Subcutaneous abdominal adipose tissue (tissue), 5 donors: Measurements from ENCODE around the gene KCNQ1.

Source experiments
- H3K27ac ChIP-seq: one replicate; pipeline ENCODE4 v1.7.0; 2013; ENCODE audit warnings: low read depth, mild to moderate bottlenecking, inconsistent platforms, low read length, moderate library complexity
- H3K27me3 ChIP-seq, 5 donors: one replicate each; pipeline ENCODE4 v1.7.0; 2013; ENCODE audit warnings: low read length in 5 of 5, inconsistent platforms in 1 of 5; ENCODE audit not compliant: control insufficient read depth in 5 of 5, insufficient read depth in 4 of 5
- H3K36me3 ChIP-seq, 5 donors: one replicate each; pipeline ENCODE4 v1.7.0; 2013; ENCODE audit warnings: low read length in 5 of 5; ENCODE audit not compliant: control insufficient read depth in 5 of 5, insufficient read depth in 5 of 5
- H3K4me1 ChIP-seq, 5 donors: one replicate each; pipeline ENCODE4 v1.7.0; 2013; ENCODE audit warnings: low read length in 5 of 5, mild to moderate bottlenecking in 3 of 5, moderate library complexity in 1 of 5; ENCODE audit not compliant: control insufficient read depth in 5 of 5, insufficient read depth in 5 of 5
- H3K4me3 ChIP-seq, 5 donors: one replicate each; pipeline ENCODE4 v1.7.0; 2013; ENCODE audit warnings: low read length in 5 of 5, low read depth in 1 of 5
- H3K9ac ChIP-seq, 5 donors: one replicate each; pipeline ENCODE4 v1.7.0; 2013; ENCODE audit warnings: low read length in 5 of 5, mild to moderate bottlenecking in 4 of 5, moderate library complexity in 3 of 5
- H3K9me3 ChIP-seq, 5 donors: one replicate each; pipeline ENCODE4 v1.7.0; 2013; ENCODE audit warnings: low read length in 5 of 5; ENCODE audit not compliant: control insufficient read depth in 5 of 5
- donor health status: healthy.
- donor health status: healthy.
- donor health status: healthy.
- donor health status: healthy.
- donor health status: healthy.

Gene KCNQ1

GRCh38 chr11:2788168-2789071, 343.6 kb downstream of the KCNQ1 start:
- no peak overlapping the region for H3K9ac ChIP-seq
- peaks cover 0 to 13% (median 10%) of the 10 kb centered on the region in 5 donors for H3K4me1 ChIP-seq
- H3K36me3 ChIP-seq, result no peaks in the 10 kb centered on the region
- peaks cover 0 to 7% (median 0%) of the 10 kb centered on the region in 5 donors for H3K9me3 ChIP-seq
- no peaks in the 10 kb centered on the region for H3K27me3 ChIP-seq
- no peak overlapping the region for H3K27ac ChIP-seq
- no peak overlapping the region for H3K4me3 ChIP-seq

GRCh38 chr11:2789331-2789730, 344.5 kb downstream of the KCNQ1 start:
- Histone ChIP-seq H3K27ac (no peak overlapping the region), H3K27me3 (no peaks in the 10 kb centered on the region)

GRCh38 chr11:2789791-2790567, 345.2 kb downstream of the KCNQ1 start:
- no peak overlapping the region for H3K4me3 ChIP-seq
- H3K4me1 ChIP-seq, result peaks cover 0 to 13% (median 10%) of the 10 kb centered on the region in 5 donors
- no peaks in the 10 kb centered on the region for H3K36me3 ChIP-seq
- H3K27me3 ChIP-seq, result no peaks in the 10 kb centered on the region
- no peak overlapping the region for H3K9ac ChIP-seq
- H3K9me3 ChIP-seq, result peaks cover 0 to 7% (median 0%) of the 10 kb centered on the region in 5 donors
- H3K27ac ChIP-seq, result no peak overlapping the region

More at GRCh38 chr11:2789331-2789730, 344.5 kb downstream of the KCNQ1 start:
- no peaks in the 10 kb centered on the region for H3K36me3 ChIP-seq
- H3K9ac ChIP-seq, result no peak overlapping the region
- peaks cover 0 to 7% (median 0%) of the 10 kb centered on the region in 5 donors for H3K9me3 ChIP-seq
- no peak overlapping the region for H3K4me3 ChIP-seq
- peaks cover 0 to 13% (median 10%) of the 10 kb centered on the region in 5 donors for H3K4me1 ChIP-seq

- H3K9me3 ChIP-seq, result peaks cover 0 to 7% (median 0%) of the 10 kb centered on the region in 5 donors
- no peak overlapping the region for H3K9ac ChIP-seq
- H3K27me3 ChIP-seq, result no peaks in the 10 kb centered on the region
- no peak overlapping the region for H3K27ac ChIP-seq
- H3K36me3 ChIP-seq, result no peaks in the 10 kb centered on the region
- H3K4me1 ChIP-seq, result peaks cover 0 to 13% (median 10%) of the 10 kb centered on the region in 5 donors
- no peak overlapping the region for H3K4me3 ChIP-seq
Observed at GRCh38 chr11:2790568-2790921, 345.7 kb downstream of the KCNQ1 start.

- Histone ChIP-seq H3K9me3 (peaks cover 0 to 5% (median 0%) of the 10 kb centered on the region in 5 donors), H3K9ac (no peak overlapping the region), H3K4me3 (peak overlapping the region in 4 of 5 donors; percentile 25 to 70 (median 62)), H3K4me1 (peaks cover 0 to 13% (median 10%) of the 10 kb centered on the region in 5 donors), H3K27ac (no peak overlapping the region), H3K36me3 (no peaks in the 10 kb centered on the region), H3K27me3 (no peaks in the 10 kb centered on the region)
Observed at GRCh38 chr11:2791139-2791520, 346.3 kb downstream of the KCNQ1 start.

- Histone ChIP-seq H3K36me3 (no peaks in the 10 kb centered on the region), H3K9ac (peak overlapping the region in 3 of 5 donors; percentile 43 to 72 (median 68)), H3K4me1 (peaks cover 0 to 13% (median 10%) of the 10 kb centered on the region in 5 donors), H3K4me3 (peak overlapping the region in 4 of 5 donors; percentile 59 to 70 (median 66)), H3K9me3 (peaks cover 0 to 3% (median 0%) of the 10 kb centered on the region in 5 donors), H3K27ac (no peak overlapping the region), H3K27me3 (no peaks in the 10 kb centered on the region)
Observed at GRCh38 chr11:2791521-2792380, 346.9 kb downstream of the KCNQ1 start.

- peak overlapping the region in 1 of 5 donors; percentile 68 for H3K9ac ChIP-seq
- no peaks in the 10 kb centered on the region for H3K36me3 ChIP-seq
- peaks cover 0 to 13% (median 10%) of the 10 kb centered on the region in 5 donors for H3K4me1 ChIP-seq
- no peaks in the 10 kb centered on the region for H3K9me3 ChIP-seq
- no peak overlapping the region for H3K27ac ChIP-seq
- H3K27me3 ChIP-seq, result no peaks in the 10 kb centered on the region
- peak overlapping the region in 1 of 5 donors; percentile 70 for H3K4me3 ChIP-seq
Observed at GRCh38 chr11:2792381-2793250, 347.8 kb downstream of the KCNQ1 start.

GRCh38 chr11:2793701-2794045, 348.9 kb downstream of the KCNQ1 start:
- Histone ChIP-seq H3K9ac (no peak overlapping the region), H3K27me3 (no peaks in the 10 kb centered on the region), H3K4me1 (peaks cover 0 to 13% (median 10%) of the 10 kb centered on the region in 5 donors), H3K4me3 (no peak overlapping the region), H3K9me3 (no peaks in the 10 kb centered on the region), H3K27ac (no peak overlapping the region), H3K36me3 (no peaks in the 10 kb centered on the region)
